Measurements from ENCODE around the gene TIMM13. TPM values are rescaled to one million over a fixed set of nuclear protein-coding genes. Genes with fewer than 3 reads are reported as not detected.
A peak's percentile ranks its signal among the peaks of the same experiment; 100 is the strongest.
"Not testable (repeated sequence)": the region's sequence is repeated elsewhere in the genome, so short reads cannot be mapped to it uniquely, and the experiment has no call there.

Gene TIMM13
- polyA plus RNA-seq, 3 donors: 17.3 to 89.3 (median 72.4) TPM

- intact Hi-C loops (cut with micrococcal nuclease): loop anchor here (1.0 to 5.0 kb wide), 6 partner anchors 73 to 163 kb away; no protein-coding TSS in a partner anchor
- TF ChIP-seq CTCF (IDR thresholded peaks at IDR 0.05): peak; percentile 95
- Histone ChIP-seq H3K36me3 (replicated peaks in 1 of 2; ENCODE audit: control insufficient read depth in 1 of 2, insufficient read depth in 2 of 2, low read length in 2 of 2) (peaks cover 0 to 12% of the 10 kb centered on the region in 2 donors), H3K79me2 (ENCODE audit: insufficient read depth, low read length) (peaks cover 41% of the 10 kb centered on the region), H3K4me1 (ENCODE audit: control insufficient read depth in 1 of 2, insufficient read depth in 2 of 2, low read length in 2 of 2) (peaks cover 27 to 32% of the 10 kb centered on the region in 2 donors), H3K4me3 (replicated peaks in 1 of 3; ENCODE audit: low read depth in 2 of 3, low read length in 3 of 3) (peak overlapping the region; percentile 43 to 100 (median 94)), H3K27ac (ENCODE audit: low read depth in 1 of 2, low read length in 2 of 2) (peak overlapping the region in 1 of 2 donors; percentile 75), H3K9me3 (replicated peaks in 1 of 2; ENCODE audit: control insufficient read depth in 1 of 2, insufficient read depth in 1 of 2, low read length in 2 of 2) (no peaks in the 10 kb centered on the region), H2AFZ (ENCODE audit: insufficient read depth, low read depth, low read length, poor library complexity, severe bottlenecking) (peak overlapping the region; percentile 52), H3K27me3 (ENCODE audit: control insufficient read depth in 2 of 2, insufficient read depth in 2 of 2, low read length in 2 of 2) (no peaks in the 10 kb centered on the region), H3K9ac (ENCODE audit: insufficient read depth, low read length, poor library complexity, severe bottlenecking) (peak overlapping the region; percentile 63), H3K4me2 (replicated peaks; ENCODE audit: extremely low read depth, low read length, poor library complexity, severe bottlenecking) (peak overlapping the region; percentile 99), H4K20me1 (ENCODE audit: insufficient read depth, low read length) (peaks cover 45% of the 10 kb centered on the region)
- H3K27ac Mint-ChIP-seq: peak overlapping the region; percentile 74 to 92 (median 84)
- H3K36me3 Mint-ChIP-seq: peaks cover 16 to 19% of the 10 kb centered on the region in 2 donors
- H3K4me3 Mint-ChIP-seq: peak overlapping the region; percentile 84 to 100
- peaks cover 21% of the 10 kb centered on the region for H3K4me1 Mint-ChIP-seq
- WGBS (ENCODE audit: insufficient coverage): 6% methylated on average over 50 of the region's 60 CpGs
- DNase-seq: peak; percentile 79 to 94 (median 87)
- no peaks in the 10 kb centered on the region for H3K9me3 Mint-ChIP-seq
- peaks cover 1 to 11% (median 5%) of the 10 kb centered on the region in 3 donors for H3K27me3 Mint-ChIP-seq (ENCODE audit: low read depth in 3 of 3)
These were observed 47.0 kb upstream of the TIMM13 start for GRCh38 chr19:2474232-2475017.

GRCh38 chr19:2469915-2470200 lies 42.5 kb upstream of the TIMM13 start:
- not testable (repeated sequence) for H4K20me1 ChIP-seq (ENCODE audit: insufficient read depth, low read length); H3K4me3 ChIP-seq (replicated peaks in 1 of 3; ENCODE audit: low read depth in 2 of 3, low read length in 3 of 3); DNase-seq; H3K27me3 ChIP-seq (ENCODE audit: control insufficient read depth in 2 of 2, insufficient read depth in 2 of 2, low read length in 2 of 2); H3K4me1 ChIP-seq (ENCODE audit: control insufficient read depth in 1 of 2, insufficient read depth in 2 of 2, low read length in 2 of 2); H3K36me3 ChIP-seq (replicated peaks in 1 of 2; ENCODE audit: control insufficient read depth in 1 of 2, insufficient read depth in 2 of 2, low read length in 2 of 2); H3K9ac ChIP-seq (ENCODE audit: insufficient read depth, low read length, poor library complexity, severe bottlenecking); H3K36me3 Mint-ChIP-seq; H3K4me3 Mint-ChIP-seq; H3K27ac ChIP-seq (ENCODE audit: low read depth in 1 of 2, low read length in 2 of 2); H3K9me3 ChIP-seq (replicated peaks in 1 of 2; ENCODE audit: control insufficient read depth in 1 of 2, insufficient read depth in 1 of 2, low read length in 2 of 2); H3K9me3 Mint-ChIP-seq; H3K79me2 ChIP-seq (ENCODE audit: insufficient read depth, low read length); H3K4me2 ChIP-seq (replicated peaks; ENCODE audit: extremely low read depth, low read length, poor library complexity, severe bottlenecking); H2AFZ ChIP-seq (ENCODE audit: insufficient read depth, low read depth, low read length, poor library complexity, severe bottlenecking)
- peaks cover 3 to 11% (median 6%) of the 10 kb centered on the region in 3 donors for H3K27me3 Mint-ChIP-seq (ENCODE audit: low read depth in 3 of 3)
- intact Hi-C loops (cut with micrococcal nuclease): loop anchor here in 1 of 2 donors (5.0 to 10.0 kb wide), 2 partner anchors 142 to 275 kb away; partner anchors contain the start of gene SLC39A3
- H3K4me1 Mint-ChIP-seq: peaks cover 12% of the 10 kb centered on the region
- peak overlapping the region in 1 of 7 donors; percentile 32 for H3K27ac Mint-ChIP-seq
- WGBS (ENCODE audit: insufficient coverage): 87% methylated on average over 8 of the region's 8 CpGs

Data from CD14-positive monocyte (primary cell).